Peyer's patch (tissue), 4 donors: ENCODE data around the gene LILRA5. TPM values are rescaled to one million over a fixed set of nuclear protein-coding genes. Genes with fewer than 3 reads are reported as not detected.
"Not testable (repeated sequence)": the region's sequence is repeated elsewhere in the genome, so short reads cannot be mapped to it uniquely, and the experiment has no call there.

Source experiments
- DNase-seq, 3 donors: peaks; one replicate each; pipeline ENCODE4 v3.0.0-alpha.2; 2017 to 2019
- H3K27ac ChIP-seq, 4 donors: fragments of 200-600 bp; sonication (generic); one replicate each; pipeline ENCODE4 v1.5.1; 2016 to 2019
- H3K27me3 ChIP-seq, 2 donors: fragments of 200-600 bp; sonication (generic); one replicate each; pipeline ENCODE4 v1.5.1; 2019
- H3K36me3 ChIP-seq, 3 donors: fragments of 200-600 bp; sonication (generic); one replicate each; pipeline ENCODE4 v1.5.1; 2016 to 2019
- H3K4me1 ChIP-seq, 4 donors: fragments of 200-600 bp; sonication (generic); one replicate each; pipeline ENCODE4 v1.5.1; 2016 to 2019
- H3K4me3 ChIP-seq, 4 donors: fragments of 200-600 bp; sonication (generic); 1 replicate in 3 of 4; 2 replicates in 1 of 4; pipeline ENCODE4 v1.5.1; 2016 to 2019; ENCODE audit warnings: mild to moderate bottlenecking in 1 of 4
- H3K9me3 ChIP-seq, 4 donors: fragments of 200-600 bp; sonication (generic); one replicate each; pipeline ENCODE4 v1.5.1; 2016 to 2019; ENCODE audit warnings: mild to moderate bottlenecking in 1 of 4
- POLR2A ChIP-seq, 2 donors: fragments of 450-650 bp; IDR thresholded peaks; one replicate each; pipeline ENCODE4 v1.5.1; 2017; ENCODE audit warnings: antibody characterized with exemption in 2 of 2, mild to moderate bottlenecking in 2 of 2, moderate library complexity in 2 of 2
- total RNA-seq, 4 donors: library from RNA; depleted of rRNA; stranded (reverse); fragments of >200 nt; gene quantifications; one replicate each; pipeline ENCODE4 v1.1.0, GENCODE V29; 2016
- TF ChIP-seq, protein P1 (sequence below), 6 experiments: fragments of 450-650 bp in 4 of 6; fragments of 200-600 bp in 2 of 6; sonication (generic) in 1 of 6; IDR thresholded peaks; one replicate each; pipeline ENCODE4 v1.5.1; 2017 to 2019; ENCODE audit warnings: antibody characterized with exemption in 6 of 6, mild to moderate bottlenecking in 3 of 6, moderate library complexity in 1 of 6

Gene LILRA5
- total RNA-seq, 4 donors from 2014 or later: 1.9 to 4.1 TPM; not detected in 2

DNA sequence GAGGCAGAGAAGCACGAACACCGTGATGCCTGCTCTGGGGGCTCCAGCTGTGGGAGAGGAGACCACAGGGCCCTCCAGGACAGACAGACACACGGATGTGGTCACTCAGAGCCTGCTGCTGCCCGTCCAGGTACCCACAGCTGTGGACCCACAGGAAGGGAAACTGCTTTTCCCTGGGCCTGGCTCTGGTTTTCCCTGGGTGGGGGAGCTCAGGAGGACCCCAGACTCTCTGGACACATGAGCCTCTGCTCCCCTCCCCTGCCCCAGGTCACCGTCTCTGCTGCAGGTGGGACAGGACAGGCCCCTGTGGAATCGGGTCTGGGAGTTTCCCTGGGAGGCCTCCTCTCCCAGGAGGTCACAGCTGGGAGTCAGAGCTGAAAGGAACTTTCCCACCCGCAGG, 18.7 kb upstream of the LILRA5 start:
- Histone ChIP-seq H3K27ac (no peak overlapping the region), H3K4me3 (no peak overlapping the region), H3K36me3 (no peaks in the 10 kb centered on the region), H3K9me3 (no peaks in the 10 kb centered on the region), H3K27me3 (no peaks in the 10 kb centered on the region), H3K4me1 (no peaks in the 10 kb centered on the region)
- DNase-seq: peak in 1 of 3 donors; percentile 13
- TF ChIP-seq, protein P1, sequence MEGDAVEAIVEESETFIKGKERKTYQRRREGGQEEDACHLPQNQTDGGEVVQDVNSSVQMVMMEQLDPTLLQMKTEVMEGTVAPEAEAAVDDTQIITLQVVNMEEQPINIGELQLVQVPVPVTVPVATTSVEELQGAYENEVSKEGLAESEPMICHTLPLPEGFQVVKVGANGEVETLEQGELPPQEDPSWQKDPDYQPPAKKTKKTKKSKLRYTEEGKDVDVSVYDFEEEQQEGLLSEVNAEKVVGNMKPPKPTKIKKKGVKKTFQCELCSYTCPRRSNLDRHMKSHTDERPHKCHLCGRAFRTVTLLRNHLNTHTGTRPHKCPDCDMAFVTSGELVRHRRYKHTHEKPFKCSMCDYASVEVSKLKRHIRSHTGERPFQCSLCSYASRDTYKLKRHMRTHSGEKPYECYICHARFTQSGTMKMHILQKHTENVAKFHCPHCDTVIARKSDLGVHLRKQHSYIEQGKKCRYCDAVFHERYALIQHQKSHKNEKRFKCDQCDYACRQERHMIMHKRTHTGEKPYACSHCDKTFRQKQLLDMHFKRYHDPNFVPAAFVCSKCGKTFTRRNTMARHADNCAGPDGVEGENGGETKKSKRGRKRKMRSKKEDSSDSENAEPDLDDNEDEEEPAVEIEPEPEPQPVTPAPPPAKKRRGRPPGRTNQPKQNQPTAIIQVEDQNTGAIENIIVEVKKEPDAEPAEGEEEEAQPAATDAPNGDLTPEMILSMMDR (IDR thresholded peaks at IDR 0.05): no peak
- TF ChIP-seq POLR2A (IDR thresholded peaks at IDR 0.05): no peak

DNA sequence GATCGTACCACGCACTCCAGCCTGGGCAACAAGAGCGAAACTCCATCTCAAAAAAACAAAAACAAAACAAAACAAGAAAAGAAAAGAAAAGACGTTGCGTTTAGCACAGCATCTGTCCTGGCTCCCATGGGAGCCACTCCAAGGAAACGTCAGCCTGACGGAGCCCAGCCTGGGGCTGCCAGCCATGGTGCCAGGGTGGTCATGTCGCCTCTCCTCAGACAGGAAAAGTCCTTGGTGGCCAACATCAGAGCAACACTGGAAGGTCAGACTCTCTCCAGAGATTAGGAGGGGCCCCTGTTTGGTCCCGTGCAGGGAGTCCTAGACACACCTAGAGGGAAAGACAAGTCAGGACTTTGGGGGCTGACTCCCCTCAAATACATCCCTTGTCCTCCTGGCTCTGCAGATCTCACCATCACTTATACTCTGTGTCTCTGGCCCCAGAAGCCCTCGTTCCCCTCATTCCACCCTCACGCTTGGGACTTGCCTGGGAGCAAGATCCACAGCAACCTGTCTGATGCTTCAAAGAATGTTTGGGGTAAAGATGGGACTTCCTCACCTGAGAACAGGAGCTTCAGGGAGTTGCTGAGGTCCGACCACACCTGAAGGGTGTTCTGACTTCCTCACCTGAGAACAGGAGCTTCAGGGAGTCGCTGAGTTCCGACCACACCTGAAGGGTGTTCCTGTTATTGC, 16.7 kb upstream of the LILRA5 start:
- no peaks in the 10 kb centered on the region for H3K9me3 ChIP-seq
- H3K27me3 ChIP-seq: no peaks in the 10 kb centered on the region
- H3K27ac ChIP-seq: no peak overlapping the region
- peak in 1 of 3 donors; percentile 17 for DNase-seq
- H3K4me1 ChIP-seq: no peaks in the 10 kb centered on the region
- no peak overlapping the region for H3K4me3 ChIP-seq
- TF ChIP-seq, protein P1 (IDR thresholded peaks at IDR 0.05): no peak
- TF ChIP-seq POLR2A (IDR thresholded peaks at IDR 0.05): no peak
- H3K36me3 ChIP-seq: no peaks in the 10 kb centered on the region

DNA sequence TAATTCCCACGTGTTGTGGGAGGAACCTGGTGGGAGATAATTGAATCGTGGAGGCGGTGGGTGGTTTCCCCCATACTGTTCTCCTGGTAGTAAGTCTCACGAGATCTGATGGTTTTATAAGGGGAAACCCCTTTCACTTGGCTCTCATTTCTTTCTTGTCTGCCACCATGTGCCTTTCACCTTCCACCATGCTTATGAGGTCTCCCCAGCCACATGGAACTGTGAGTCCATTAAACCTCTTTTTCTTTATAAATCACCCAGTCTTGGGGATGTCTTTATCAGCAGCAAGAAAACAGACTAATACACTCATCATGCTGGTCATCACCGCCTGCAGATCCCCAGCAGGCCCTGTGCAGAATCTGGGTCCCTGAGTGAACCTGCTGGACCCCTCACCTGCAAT, 15.8 kb upstream of the LILRA5 start:
- H3K27ac ChIP-seq, H3K36me3 ChIP-seq, H3K4me3 ChIP-seq, H3K27me3 ChIP-seq, H3K9me3 ChIP-seq, H3K4me1 ChIP-seq: not testable (repeated sequence)
- peak in 1 of 3 donors; percentile 11 for DNase-seq

DNA sequence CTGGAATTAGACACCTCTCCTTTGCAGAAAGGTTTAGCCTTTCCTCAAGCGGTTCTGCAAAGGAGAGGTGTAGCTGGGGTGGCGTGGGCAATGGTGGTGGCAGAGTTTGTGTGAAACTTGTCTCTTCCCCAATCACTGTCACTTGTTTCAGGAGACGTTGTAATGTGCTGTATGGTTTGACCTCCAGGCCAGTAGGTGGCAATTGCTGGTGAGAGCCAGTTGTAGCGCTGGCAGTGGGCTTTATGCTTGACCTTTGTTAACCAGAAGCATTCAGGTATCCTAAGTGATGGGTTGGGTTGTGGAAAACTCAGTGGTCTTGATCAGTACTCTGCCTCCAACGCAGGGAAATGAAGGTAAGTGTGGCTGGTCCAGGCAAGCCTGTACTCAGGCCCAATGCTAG, 12.7 kb upstream of the LILRA5 start:
- TF ChIP-seq, protein P1 (IDR thresholded peaks at IDR 0.05): no peak
- no peak for TF ChIP-seq POLR2A (IDR thresholded peaks at IDR 0.05)
- Histone ChIP-seq H3K4me1 (no peaks in the 10 kb centered on the region), H3K27ac (peak overlapping the region in 1 of 4 donors; percentile 0), H3K27me3 (no peaks in the 10 kb centered on the region), H3K4me3 (no peak overlapping the region), H3K9me3 (no peaks in the 10 kb centered on the region), H3K36me3 (no peaks in the 10 kb centered on the region)
- peak in 1 of 3 donors; percentile 25 for DNase-seq

DNA sequence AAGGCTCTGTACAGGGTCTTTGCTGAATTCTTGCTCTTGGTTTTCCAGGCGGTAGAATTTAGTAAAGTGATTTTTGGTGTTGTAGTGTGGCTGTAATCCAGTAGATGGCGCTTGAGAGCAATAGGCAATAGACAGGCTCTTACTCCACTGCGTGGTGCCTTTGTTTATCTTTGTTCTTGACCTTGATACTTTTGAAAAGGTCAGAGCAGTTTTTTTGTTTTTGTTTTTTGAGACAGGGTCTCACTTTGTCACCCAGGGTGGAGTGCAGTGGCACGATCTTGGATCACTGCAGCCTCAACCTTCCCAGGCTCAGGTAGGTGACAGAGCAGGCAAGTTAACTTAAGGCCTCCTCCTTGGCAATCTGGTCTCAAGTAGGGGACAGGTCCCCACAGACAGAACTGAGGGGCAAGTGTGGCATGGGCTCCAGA, 12.2 kb upstream of the LILRA5 start:
- H3K9me3 ChIP-seq: no peaks in the 10 kb centered on the region
- TF ChIP-seq, protein P1 (IDR thresholded peaks at IDR 0.05): peak; percentile 72 to 85 (median 80)
- no peak for TF ChIP-seq POLR2A (IDR thresholded peaks at IDR 0.05)
- H3K36me3 ChIP-seq: no peaks in the 10 kb centered on the region
- no peaks in the 10 kb centered on the region for H3K27me3 ChIP-seq
- no peak overlapping the region for H3K4me3 ChIP-seq
- DNase-seq: peak in 2 of 3 donors; percentile 41 to 74
- peak overlapping the region in 1 of 4 donors; percentile 0 for H3K27ac ChIP-seq
- H3K4me1 ChIP-seq: no peaks in the 10 kb centered on the region

DNA sequence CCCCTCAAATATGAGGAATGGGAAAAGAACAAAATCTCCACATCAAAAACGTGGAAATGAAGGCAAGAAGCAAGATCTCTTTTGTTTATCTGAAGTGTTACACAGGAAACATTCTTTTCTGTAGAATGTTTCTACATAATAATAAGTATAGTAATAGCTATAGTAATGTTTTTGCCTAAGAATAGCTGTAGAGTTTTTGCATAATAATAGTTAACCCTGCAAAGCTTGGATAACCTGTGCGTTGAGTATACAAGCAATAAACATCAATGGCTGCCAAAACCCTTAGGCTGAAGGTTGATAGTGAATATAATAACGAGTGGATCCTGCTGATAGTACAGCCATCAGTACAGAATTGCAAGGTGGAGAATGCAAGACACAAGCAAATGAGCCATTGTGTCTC, 11.1 kb upstream of the LILRA5 start:
- no peak for DNase-seq
- H3K9me3 ChIP-seq: no peaks in the 10 kb centered on the region
- H3K4me3 ChIP-seq: no peak overlapping the region
- TF ChIP-seq, protein P1 (IDR thresholded peaks at IDR 0.05): no peak
- no peak for TF ChIP-seq POLR2A (IDR thresholded peaks at IDR 0.05)
- no peaks in the 10 kb centered on the region for H3K36me3 ChIP-seq
- H3K27ac ChIP-seq: no peak overlapping the region
- no peaks in the 10 kb centered on the region for H3K27me3 ChIP-seq
- H3K4me1 ChIP-seq: no peaks in the 10 kb centered on the region
